Skeletal muscle tissue (tissue), 4 donors: ENCODE data around the gene PDZRN4. TPM values are rescaled to one million over a fixed set of nuclear protein-coding genes. Genes with fewer than 3 reads are reported as not detected.

Experiments
- H3K27ac ChIP-seq: one replicate; pipeline ENCODE4 v1.7.0; 2013; ENCODE audit warnings: mild to moderate bottlenecking, low read depth, low read length, inconsistent platforms
- H3K27me3 ChIP-seq, 3 donors: one replicate each; pipeline ENCODE4 v1.7.0; 2013; ENCODE audit warnings: low read length in 3 of 3; ENCODE audit not compliant: control insufficient read depth in 3 of 3, insufficient read depth in 3 of 3
- H3K36me3 ChIP-seq, 3 donors: one replicate each; pipeline ENCODE4 v1.7.0; 2013; ENCODE audit warnings: low read length in 3 of 3; ENCODE audit not compliant: control insufficient read depth in 3 of 3, insufficient read depth in 3 of 3
- H3K4me1 ChIP-seq, 3 donors: one replicate each; pipeline ENCODE4 v1.7.0; 2013; ENCODE audit warnings: low read length in 3 of 3, mild to moderate bottlenecking in 3 of 3; ENCODE audit not compliant: control insufficient read depth in 3 of 3, insufficient read depth in 3 of 3
- H3K4me3 ChIP-seq, 3 donors: one replicate each; pipeline ENCODE4 v1.7.0; 2013; ENCODE audit warnings: low read length in 3 of 3
- H3K9ac ChIP-seq, 3 donors: one replicate each; pipeline ENCODE4 v1.7.0; 2013; ENCODE audit warnings: low read length in 3 of 3, mild to moderate bottlenecking in 3 of 3, moderate library complexity in 2 of 3, low read depth in 1 of 3
- H3K9me3 ChIP-seq, 3 donors: one replicate each; pipeline ENCODE4 v1.7.0; 2013; ENCODE audit warnings: low read length in 3 of 3; ENCODE audit not compliant: control insufficient read depth in 3 of 3
- total RNA-seq: library from RNA; depleted of rRNA; stranded (reverse); fragments of >200 nt; gene quantifications from one replicate; pipeline ENCODE4 v1.2.3, GENCODE V29; 2014
- donor health status: Osteomylitis.

Gene PDZRN4
- total RNA-seq, 1 donor from 2014 or later, result 1.6 TPM

- Histone ChIP-seq H3K27ac (no peak overlapping the region), H3K27me3 (no peaks in the 10 kb centered on the region), H3K4me3 (no peak overlapping the region), H3K36me3 (no peaks in the 10 kb centered on the region), H3K9me3 (no peaks in the 10 kb centered on the region), H3K4me1 (no peaks in the 10 kb centered on the region), H3K9ac (no peak overlapping the region)
Measured at GRCh38 chr12:41365653-41366171, 177.6 kb downstream of the PDZRN4 start.

- no peaks in the 10 kb centered on the region for H3K4me1 ChIP-seq
- no peaks in the 10 kb centered on the region for H3K9me3 ChIP-seq
- H3K9ac ChIP-seq, result no peak overlapping the region
- no peaks in the 10 kb centered on the region for H3K36me3 ChIP-seq
- no peak overlapping the region for H3K4me3 ChIP-seq
- no peaks in the 10 kb centered on the region for H3K27me3 ChIP-seq
- no peak overlapping the region for H3K27ac ChIP-seq
Measured at GRCh38 chr12:41367726-41368405, 179.7 kb downstream of the PDZRN4 start.

GRCh38 chr12:41380878-41381277 is 192.8 kb downstream of the PDZRN4 start:
- H3K9me3 ChIP-seq, result peaks cover 0 to 9% (median 5%) of the 10 kb centered on the region in 3 donors
- H3K27ac ChIP-seq, result no peak overlapping the region
- no peaks in the 10 kb centered on the region for H3K27me3 ChIP-seq
- no peaks in the 10 kb centered on the region for H3K36me3 ChIP-seq
- H3K4me1 ChIP-seq, result no peaks in the 10 kb centered on the region
- H3K4me3 ChIP-seq, result no peak overlapping the region
- H3K9ac ChIP-seq, result no peak overlapping the region

GRCh38 chr12:41402801-41403200 is 214.7 kb downstream of the PDZRN4 start:
- Histone ChIP-seq H3K4me1 (no peaks in the 10 kb centered on the region), H3K9me3 (no peaks in the 10 kb centered on the region), H3K27me3 (no peaks in the 10 kb centered on the region), H3K27ac (no peak overlapping the region), H3K36me3 (no peaks in the 10 kb centered on the region), H3K9ac (no peak overlapping the region), H3K4me3 (no peak overlapping the region)

DNA sequence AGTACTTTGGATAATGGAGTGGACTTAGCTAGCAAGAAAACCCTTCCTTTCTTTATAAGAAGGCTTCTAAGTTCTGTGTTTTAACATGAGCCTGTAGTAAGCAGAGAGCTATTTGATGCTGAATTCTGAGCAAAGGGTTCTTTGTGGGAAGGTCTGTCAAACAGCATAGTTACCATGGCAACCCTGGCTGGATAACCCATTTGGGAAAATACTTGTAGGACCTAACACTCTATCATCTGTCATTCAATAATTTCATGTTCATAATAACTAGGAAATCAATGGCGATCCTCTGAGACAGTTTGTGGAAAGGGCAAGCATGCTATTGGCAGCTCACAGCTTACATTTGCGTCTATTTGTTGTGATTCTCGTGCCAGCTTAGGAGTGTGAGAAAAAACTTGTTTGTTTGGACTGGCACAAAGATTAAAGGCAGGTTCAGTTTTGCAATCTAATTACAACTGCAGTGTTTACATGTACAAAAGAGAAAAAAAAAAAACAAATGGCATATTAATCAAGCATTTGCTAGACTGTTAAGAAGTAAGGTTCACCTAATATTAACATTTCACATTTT is 219.2 kb downstream of the PDZRN4 start:
- H3K4me1 ChIP-seq, result no peaks in the 10 kb centered on the region
- no peaks in the 10 kb centered on the region for H3K36me3 ChIP-seq
- no peaks in the 10 kb centered on the region for H3K27me3 ChIP-seq
- no peaks in the 10 kb centered on the region for H3K9me3 ChIP-seq
- no peak overlapping the region for H3K27ac ChIP-seq
- no peak overlapping the region for H3K9ac ChIP-seq
- no peak overlapping the region for H3K4me3 ChIP-seq

- H3K27me3 ChIP-seq, result no peaks in the 10 kb centered on the region
- H3K9ac ChIP-seq, result no peak overlapping the region
- no peak overlapping the region for H3K4me3 ChIP-seq
- no peaks in the 10 kb centered on the region for H3K36me3 ChIP-seq
- H3K9me3 ChIP-seq, result no peaks in the 10 kb centered on the region
- no peaks in the 10 kb centered on the region for H3K4me1 ChIP-seq
- H3K27ac ChIP-seq, result no peak overlapping the region
Measured at GRCh38 chr12:41409628-41410027, 221.5 kb downstream of the PDZRN4 start.

DNA sequence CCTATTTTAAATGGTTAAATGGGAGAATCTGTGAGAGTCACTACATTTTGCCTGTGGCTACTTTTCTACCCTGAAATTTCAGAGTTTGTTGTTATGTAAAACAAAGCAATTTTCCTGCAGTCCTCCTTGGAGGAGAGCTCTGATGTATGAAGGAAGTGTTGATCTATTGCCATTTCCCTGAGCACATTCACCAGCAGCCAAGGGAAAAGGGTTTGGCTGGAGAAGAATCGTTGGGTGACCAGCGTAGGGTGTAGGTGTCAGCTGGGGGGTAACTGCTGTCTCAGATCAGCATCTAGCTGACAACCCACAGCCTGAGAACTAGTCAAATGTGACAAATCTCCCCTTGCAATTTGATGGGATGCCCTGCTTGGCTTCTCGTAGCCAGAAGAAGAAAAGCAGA is 230.5 kb downstream of the PDZRN4 start:
- no peaks in the 10 kb centered on the region for H3K27me3 ChIP-seq
- no peaks in the 10 kb centered on the region for H3K4me1 ChIP-seq
- H3K9ac ChIP-seq, result no peak overlapping the region
- no peaks in the 10 kb centered on the region for H3K36me3 ChIP-seq
- H3K27ac ChIP-seq, result no peak overlapping the region
- no peaks in the 10 kb centered on the region for H3K9me3 ChIP-seq
- no peak overlapping the region for H3K4me3 ChIP-seq

DNA sequence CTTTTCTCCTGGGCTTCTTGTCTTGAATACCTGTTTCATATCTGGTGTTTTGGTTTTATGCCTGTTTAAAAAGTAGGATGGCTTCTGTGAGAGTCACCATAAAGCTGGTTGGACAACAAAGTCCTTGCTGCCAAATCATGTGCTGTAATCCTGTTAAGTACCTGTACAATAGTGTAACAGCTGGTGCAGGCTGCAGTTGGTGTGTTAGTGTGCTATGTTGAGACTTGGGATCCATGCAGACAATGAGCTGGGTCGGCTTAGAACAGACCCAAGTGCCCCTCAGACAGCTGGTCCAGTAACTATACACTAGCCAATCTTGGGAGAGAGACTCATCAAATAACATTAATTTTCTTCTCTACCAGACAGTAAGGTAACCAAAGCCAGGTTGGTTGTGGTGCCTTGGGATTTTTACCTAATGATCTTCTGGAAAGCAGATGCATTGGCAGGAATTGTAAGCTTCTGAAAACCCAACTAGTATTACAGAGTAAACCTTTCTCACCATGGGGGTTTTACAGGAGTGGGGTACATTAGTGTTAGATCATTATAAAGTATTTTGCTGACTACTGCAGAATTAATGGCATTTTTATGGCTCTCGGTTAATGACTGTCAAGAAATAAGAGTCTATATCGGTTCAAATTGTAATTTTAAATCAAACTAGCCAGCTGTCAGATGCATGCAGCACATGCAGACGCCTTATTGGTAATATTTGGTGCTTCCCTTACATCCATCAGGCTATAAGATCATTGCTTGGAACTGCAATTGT is 231.2 kb downstream of the PDZRN4 start:
- H3K4me1 ChIP-seq, result no peaks in the 10 kb centered on the region
- H3K9me3 ChIP-seq, result no peaks in the 10 kb centered on the region
- H3K9ac ChIP-seq, result no peak overlapping the region
- no peak overlapping the region for H3K27ac ChIP-seq
- no peak overlapping the region for H3K4me3 ChIP-seq
- H3K27me3 ChIP-seq, result no peaks in the 10 kb centered on the region
- H3K36me3 ChIP-seq, result no peaks in the 10 kb centered on the region

GRCh38 chr12:41424651-41425050 is 236.5 kb downstream of the PDZRN4 start:
- H3K4me3 ChIP-seq, result no peak overlapping the region
- no peaks in the 10 kb centered on the region for H3K9me3 ChIP-seq
- no peaks in the 10 kb centered on the region for H3K36me3 ChIP-seq
- H3K4me1 ChIP-seq, result no peaks in the 10 kb centered on the region
- no peak overlapping the region for H3K9ac ChIP-seq
- H3K27ac ChIP-seq, result no peak overlapping the region
- no peaks in the 10 kb centered on the region for H3K27me3 ChIP-seq

GRCh38 chr12:41433460-41433859 is 245.3 kb downstream of the PDZRN4 start:
- no peaks in the 10 kb centered on the region for H3K9me3 ChIP-seq
- no peaks in the 10 kb centered on the region for H3K27me3 ChIP-seq
- H3K4me3 ChIP-seq, result no peak overlapping the region
- no peak overlapping the region for H3K9ac ChIP-seq
- H3K4me1 ChIP-seq, result no peaks in the 10 kb centered on the region
- no peaks in the 10 kb centered on the region for H3K36me3 ChIP-seq
- no peak overlapping the region for H3K27ac ChIP-seq
